ENCODE data around the gene C6orf47.

C6orf47 gene

GRCh38 chr6:31621991-31622390, 38.6 kb downstream of the C6orf47 start:
- Histone ChIP-seq H3K9ac (peak overlapping the region; percentile 94 to 99 (median 99)), H4K20me1 (peaks cover 35 to 62% (median 55%) of the 10 kb centered on the region in 11 experiments; a peak in 20 of 22 replicates), H3K27me3 (no peaks in the 10 kb centered on the region), H3K4me2 (peak overlapping the region; percentile 93 to 100 (median 96)), H3K9me3 (replicated peaks in 1 of 11) (no peaks in the 10 kb centered on the region), H3K4me1 (peaks cover 17 to 52% (median 23%) of the 10 kb centered on the region in 10 experiments), H3K4me3 (peak overlapping the region; percentile 89 to 99 (median 96)), H3K27ac (peak overlapping the region in 10 of 11 experiments; percentile 96 to 99 (median 98); a peak in 20 of 22 replicates), H3K36me3 (peaks cover 40 to 56% (median 55%) of the 10 kb centered on the region in 11 experiments)
- no peak for TF ChIP-seq Cebpa-rat (IDR thresholded peaks at IDR 0.05)

- Histone ChIP-seq H3K4me2 (peak overlapping the region; percentile 93 to 100 (median 96)), H3K9ac (peak overlapping the region; percentile 94 to 99 (median 99)), H3K9me3 (replicated peaks in 1 of 11) (no peaks in the 10 kb centered on the region), H3K27me3 (no peaks in the 10 kb centered on the region), H3K4me3 (peak overlapping the region; percentile 89 to 99 (median 96)), H3K27ac (peak overlapping the region; percentile 88 to 99 (median 98)), H3K36me3 (peaks cover 35 to 50% (median 49%) of the 10 kb centered on the region in 11 experiments), H3K4me1 (peaks cover 20 to 57% (median 28%) of the 10 kb centered on the region in 10 experiments), H4K20me1 (peaks cover 32 to 57% (median 50%) of the 10 kb centered on the region in 11 experiments; a peak in 20 of 22 replicates)
- no peak for TF ChIP-seq Cebpa-rat (IDR thresholded peaks at IDR 0.05)
Measured at GRCh38 chr6:31621320-31621939, 39.1 kb downstream of the C6orf47 start.

GRCh38 chr6:31620586-31621319, 39.8 kb downstream of the C6orf47 start, which contains the start of gene PRRC2A:
PRRC2A (plus strand) TSS chr6:31620715; CDS start chr6:31622790, 2,075 bp downstream.
- Histone ChIP-seq H3K4me3 (peak within 1 kb of the TSS; percentile 89 to 99 (median 96)), H3K4me2 (peak within 1 kb of the TSS; percentile 93 to 100 (median 96)), H3K36me3 (peaks cover 28 to 44% (median 42%) of the 10 kb centered on the region in 11 experiments), H3K27ac (peak within 1 kb of the TSS; percentile 92 to 99 (median 98)), H3K9ac (peak within 1 kb of the TSS; percentile 94 to 99 (median 99)), H3K4me1 (peaks cover 27 to 64% (median 35%) of the 10 kb centered on the region in 10 experiments), H3K9me3 (replicated peaks in 1 of 11) (no peaks in the 10 kb centered on the region), H3K27me3 (no peaks in the 10 kb centered on the region), H4K20me1 (peaks cover 26 to 50% (median 43%) of the 10 kb centered on the region in 11 experiments; a peak in 20 of 22 replicates)
- no peak for TF ChIP-seq Cebpa-rat (IDR thresholded peaks at IDR 0.05)

GRCh38 chr6:31619805-31620585, 40.6 kb downstream of the C6orf47 start:
- Histone ChIP-seq H4K20me1 (peaks cover 26 to 42% (median 36%) of the 10 kb centered on the region in 11 experiments; a peak in 20 of 22 replicates), H3K9ac (peak overlapping the region; percentile 87 to 99 (median 99)), H3K4me2 (peak overlapping the region; percentile 58 to 96 (median 75)), H3K9me3 (replicated peaks in 1 of 11) (no peaks in the 10 kb centered on the region), H3K27me3 (no peaks in the 10 kb centered on the region), H3K4me1 (peaks cover 35 to 72% (median 42%) of the 10 kb centered on the region in 10 experiments), H3K27ac (peak overlapping the region; percentile 87 to 99 (median 98)), H3K4me3 (peak overlapping the region; percentile 67 to 99 (median 94)), H3K36me3 (peaks cover 20 to 36% (median 35%) of the 10 kb centered on the region in 11 experiments)
- TF ChIP-seq Cebpa-rat (IDR thresholded peaks at IDR 0.05): no peak

GRCh38 chr6:31617010-31617409, 43.6 kb downstream of the C6orf47 start:
- Histone ChIP-seq H3K27ac (peak overlapping the region in 3 of 11 experiments; percentile 78 to 83 (median 82); a peak in 5 of 22 replicates), H4K20me1 (peaks cover under 1 to 12% (median 6%) of the 10 kb centered on the region in 11 experiments; a peak in 19 of 22 replicates), H3K36me3 (peaks cover 0 to 6% (median 5%) of the 10 kb centered on the region in 11 experiments; a peak in 10 of 22 replicates), H3K9ac (peak overlapping the region in 4 of 11 experiments; percentile 27 to 82 (median 80); a peak in 6 of 22 replicates), H3K4me2 (peak overlapping the region in 7 of 11 experiments; percentile 74 to 99 (median 95); a peak in 14 of 22 replicates), H3K27me3 (peaks cover 0 to 4% (median 0%) of the 10 kb centered on the region in 11 experiments; a peak in 2 of 22 replicates), H3K4me1 (peaks cover 33 to 72% (median 46%) of the 10 kb centered on the region in 10 experiments), H3K9me3 (replicated peaks in 1 of 11) (no peaks in the 10 kb centered on the region), H3K4me3 (peak overlapping the region in 3 of 10 experiments; percentile 56 to 62 (median 62); a peak in 6 of 20 replicates)
- TF ChIP-seq Cebpa-rat (IDR thresholded peaks at IDR 0.05): no peak

GRCh38 chr6:31615748-31616147, 44.8 kb downstream of the C6orf47 start:
- peak overlapping the region in 9 of 11 experiments; percentile 1 to 82 (median 57); a peak in 18 of 22 replicates for H3K9ac ChIP-seq
- H3K4me3 ChIP-seq: peak overlapping the region in 6 of 10 experiments; percentile 18 to 62 (median 58); a peak in 11 of 20 replicates
- H3K4me2 ChIP-seq: peak overlapping the region; percentile 66 to 99 (median 84)
- peaks cover 27 to 74% (median 40%) of the 10 kb centered on the region in 10 experiments for H3K4me1 ChIP-seq
- no peaks in the 10 kb centered on the region for H3K9me3 ChIP-seq (replicated peaks in 1 of 11)
- H3K27ac ChIP-seq: peak overlapping the region in 9 of 11 experiments; percentile 29 to 83 (median 73); a peak in 17 of 22 replicates
- H3K36me3 ChIP-seq: peaks cover 0 to 5% (median 0%) of the 10 kb centered on the region in 11 experiments; a peak in 1 of 22 replicates
- H3K27me3 ChIP-seq: peaks cover 0 to 4% (median 0%) of the 10 kb centered on the region in 11 experiments; a peak in 2 of 22 replicates
- TF ChIP-seq Cebpa-rat (IDR thresholded peaks at IDR 0.05): no peak
- H4K20me1 ChIP-seq: no peaks in the 10 kb centered on the region; a peak in 2 of 22 replicates

GRCh38 chr6:31614684-31615578, 45.6 kb downstream of the C6orf47 start, which contains the start of gene AIF1:
AIF1 (plus strand) TSS chr6:31615234; CDS start chr6:31615330, 96 bp downstream.
- Histone ChIP-seq H3K27ac (peak within 1 kb of the TSS in 9 of 11 experiments; percentile 31 to 83 (median 73); a peak in 18 of 22 replicates), H3K9me3 (replicated peaks in 1 of 11) (no peaks in the 10 kb centered on the region), H3K4me3 (peak within 1 kb of the TSS in 6 of 10 experiments; percentile 18 to 62 (median 58); a peak in 11 of 20 replicates), H3K4me2 (peak within 1 kb of the TSS; percentile 66 to 99 (median 84)), H3K9ac (peak within 1 kb of the TSS in 10 of 11 experiments; percentile 1 to 82 (median 51); a peak in 18 of 22 replicates), H3K4me1 (peaks cover 27 to 75% (median 40%) of the 10 kb centered on the region in 10 experiments), H4K20me1 (no peaks in the 10 kb centered on the region; a peak in 1 of 22 replicates), H3K27me3 (peaks cover 0 to 4% (median 0%) of the 10 kb centered on the region in 11 experiments; a peak in 2 of 22 replicates), H3K36me3 (peaks cover 0 to 5% (median 0%) of the 10 kb centered on the region in 11 experiments; a peak in 1 of 22 replicates)
- no peak for TF ChIP-seq Cebpa-rat (IDR thresholded peaks at IDR 0.05)
